HFF-Myc (cell line): ENCODE results near the gene KCTD21.
"Not testable (repeated sequence)": the region's sequence is repeated elsewhere in the genome, so short reads cannot be mapped to it uniquely, and the experiment has no call there.

Source experiments
- DNase-seq: peaks from one replicate; pipeline ENCODE4 v3.0.0-alpha.2; 2011; ENCODE audit warnings: low read depth; ENCODE audit errors: extremely low read depth
- H3K4me3 ChIP-seq: replicated peaks from 2 replicates; pipeline ENCODE4 v1.5.1; 2011; ENCODE audit warnings: low read depth, mild to moderate bottlenecking, control low read depth, low read length
- CTCF ChIP-seq: IDR thresholded peaks from 2 replicates; pipeline ENCODE4 v1.5.1; 2012; ENCODE audit warnings: mild to moderate bottlenecking, low read depth, low read length, control low read depth; ENCODE audit errors: missing control alignments

Gene KCTD21

GRCh38 chr11:78187366-78188285, 800 bp downstream of the KCTD21 start:
- DNase-seq, result no peak
- H3K4me3 ChIP-seq, result peak overlapping the region; percentile 79
- no peak for TF ChIP-seq CTCF

GRCh38 chr11:78181185-78181584, 7.2 kb downstream of the KCTD21 start:
- no peak for DNase-seq
- H3K4me3 ChIP-seq, result no peak overlapping the region
- no peak for TF ChIP-seq CTCF

GRCh38 chr11:78180751-78181150, 7.7 kb downstream of the KCTD21 start:
- DNase-seq, result no peak
- no peak overlapping the region for H3K4me3 ChIP-seq
- TF ChIP-seq CTCF, result no peak

- H3K4me3 ChIP-seq, result no peak overlapping the region
- TF ChIP-seq CTCF, result no peak
- no peak for DNase-seq
Observed at GRCh38 chr11:78179459-78180071, 8.9 kb downstream of the KCTD21 start.

GRCh38 chr11:78177216-78177615, 11.2 kb downstream of the KCTD21 start:
- no peak for DNase-seq
- TF ChIP-seq CTCF, result no peak
- no peak overlapping the region for H3K4me3 ChIP-seq

- no peak for TF ChIP-seq CTCF
- no peak overlapping the region for H3K4me3 ChIP-seq
- DNase-seq, result no peak
Observed at GRCh38 chr11:78176605-78177141, 11.8 kb downstream of the KCTD21 start.

GRCh38 chr11:78175862-78176261, 12.6 kb downstream of the KCTD21 start:
- not testable (repeated sequence) for DNase-seq, H3K4me3 ChIP-seq
